Ureter (tissue), 1 donor: Measurements from ENCODE around the gene ZBTB1. TPM values are rescaled to one million over a fixed set of nuclear protein-coding genes. Genes with fewer than 3 reads are reported as not detected.
"Not testable (repeated sequence)": the region's sequence is repeated elsewhere in the genome, so short reads cannot be mapped to it uniquely, and the experiment has no call there.

ENCODE experiments used
- DNase-seq: peaks from one replicate; pipeline ENCODE4 v3.0.0-alpha.2; 2020; ENCODE audit warnings: low spot score
- total RNA-seq: library from RNA; stranded (reverse); gene quantifications from one replicate; pipeline ENCODE4 v1.2.4, GENCODE V29; 2023
- donor health status: DM: yes; HTN: yes; CAD: no.

ZBTB1 gene
- total RNA-seq, 1 donor from 2014 or later: 51.1 TPM

DNA sequence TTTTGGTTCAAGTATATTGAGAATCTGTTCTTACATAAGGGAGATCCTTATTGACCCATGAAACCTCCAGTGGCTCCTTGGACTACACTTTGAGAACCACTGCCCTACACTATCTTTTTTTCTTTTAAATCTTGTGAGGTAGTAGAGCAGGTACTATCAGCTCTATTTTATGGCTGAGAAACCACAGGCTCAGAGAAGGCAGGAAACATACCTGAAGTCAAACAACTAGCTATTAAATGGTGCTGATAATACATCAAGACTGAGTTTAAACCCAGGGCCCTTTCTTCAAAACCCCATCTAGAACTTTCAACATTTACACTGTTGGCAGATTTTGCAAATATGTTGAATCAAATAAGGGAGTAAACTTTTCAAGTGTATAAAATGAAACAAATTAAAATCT lies 7.8 kb upstream of the ZBTB1 start:
- DNase-seq: no peak

- DNase-seq: no peak
Observed at GRCh38 chr14:64500088-64500487, 4.5 kb upstream of the ZBTB1 start.

DNA sequence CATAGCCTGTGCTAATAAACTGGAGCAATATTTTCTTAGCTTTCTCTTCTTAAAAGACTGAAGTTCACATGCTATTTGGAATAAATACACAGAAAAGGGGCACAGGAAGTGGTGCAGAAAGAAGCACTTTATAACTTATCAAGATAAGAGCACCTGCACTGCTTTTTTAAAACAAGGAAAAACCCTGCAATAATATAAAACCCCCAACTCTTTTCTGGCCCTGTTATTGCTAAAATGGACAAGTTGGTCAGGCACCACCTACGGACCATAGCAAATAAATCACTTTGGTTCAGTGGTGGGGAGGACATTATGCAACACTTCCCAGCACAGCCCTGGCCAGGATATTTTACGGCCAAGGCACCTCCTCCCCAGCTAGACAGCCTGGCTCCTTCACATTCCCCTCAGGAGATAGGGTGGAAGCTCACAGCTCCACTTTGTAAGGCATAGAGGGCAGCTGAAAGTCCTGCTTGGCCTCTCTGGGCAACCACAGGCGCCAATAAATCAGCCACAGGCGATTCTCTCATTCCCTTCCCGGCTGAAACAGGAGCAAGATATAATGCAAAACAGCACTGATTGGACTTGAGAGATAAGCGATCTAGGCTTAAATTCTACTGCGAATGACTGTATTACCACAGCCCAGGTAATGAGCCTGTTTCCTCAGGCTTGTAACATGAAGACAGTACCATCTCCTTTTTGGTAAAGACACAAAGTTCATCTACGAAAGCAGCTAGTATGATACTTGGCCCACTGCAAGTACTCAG lies 3.0 kb upstream of the ZBTB1 start:
- DNase-seq: peak; percentile 68

DNA sequence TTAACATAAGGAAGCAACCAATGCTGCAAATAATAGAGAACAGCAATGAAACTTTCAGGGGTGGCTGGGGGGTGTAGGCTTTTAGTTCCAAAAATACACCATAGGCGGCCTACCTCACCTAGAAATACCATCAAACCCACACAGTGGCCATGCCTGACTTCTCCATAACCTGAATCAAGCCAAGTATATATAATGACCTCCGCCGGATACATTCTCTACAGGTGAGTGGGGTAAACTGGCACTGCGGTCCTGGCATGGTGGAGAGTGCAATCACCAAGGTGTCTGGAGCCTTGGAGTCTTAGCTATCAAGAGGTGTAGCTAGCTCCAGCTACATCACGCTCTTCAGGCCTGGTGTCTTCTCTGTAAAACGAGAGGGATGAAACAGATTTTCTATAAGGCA lies 2.1 kb upstream of the ZBTB1 start:
- DNase-seq: no peak

DNA sequence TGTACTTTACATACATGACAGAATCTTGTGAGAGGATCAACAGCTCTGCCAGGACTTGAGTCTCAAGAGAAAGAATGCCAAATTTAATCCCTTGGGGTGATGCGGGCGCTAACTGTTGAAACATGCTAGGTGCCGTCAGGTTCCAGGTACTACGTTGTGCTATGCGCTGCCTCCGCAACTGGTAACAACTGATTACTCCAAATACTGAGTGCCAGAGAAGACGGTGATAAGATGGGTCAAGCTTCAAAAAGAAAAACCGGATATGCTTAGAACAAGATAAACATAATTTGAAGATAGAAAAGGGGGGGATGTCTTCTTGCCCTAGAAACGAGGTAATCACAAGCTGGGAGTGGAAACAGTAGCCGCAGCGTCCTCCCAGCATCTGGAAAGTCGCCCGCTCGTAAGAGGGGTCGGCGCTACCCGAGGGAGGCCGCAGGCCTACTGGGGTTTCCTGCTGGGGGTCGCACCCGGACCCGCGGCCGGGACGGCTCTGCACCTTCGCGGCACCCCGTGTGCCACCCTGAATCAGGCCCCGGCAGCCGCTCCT lies 1.6 kb upstream of the ZBTB1 start:
- DNase-seq: no peak

- peak; percentile 90 for DNase-seq
Observed at GRCh38 chr14:64503434-64504309, 898 bp upstream of the ZBTB1 start, which contains the start of gene ZBTB25. Gene ZBTB25, minus strand, starts transcription at chr14:64503838. Its CDS starts 13,305 bp downstream, at chr14:64490533.

DNA sequence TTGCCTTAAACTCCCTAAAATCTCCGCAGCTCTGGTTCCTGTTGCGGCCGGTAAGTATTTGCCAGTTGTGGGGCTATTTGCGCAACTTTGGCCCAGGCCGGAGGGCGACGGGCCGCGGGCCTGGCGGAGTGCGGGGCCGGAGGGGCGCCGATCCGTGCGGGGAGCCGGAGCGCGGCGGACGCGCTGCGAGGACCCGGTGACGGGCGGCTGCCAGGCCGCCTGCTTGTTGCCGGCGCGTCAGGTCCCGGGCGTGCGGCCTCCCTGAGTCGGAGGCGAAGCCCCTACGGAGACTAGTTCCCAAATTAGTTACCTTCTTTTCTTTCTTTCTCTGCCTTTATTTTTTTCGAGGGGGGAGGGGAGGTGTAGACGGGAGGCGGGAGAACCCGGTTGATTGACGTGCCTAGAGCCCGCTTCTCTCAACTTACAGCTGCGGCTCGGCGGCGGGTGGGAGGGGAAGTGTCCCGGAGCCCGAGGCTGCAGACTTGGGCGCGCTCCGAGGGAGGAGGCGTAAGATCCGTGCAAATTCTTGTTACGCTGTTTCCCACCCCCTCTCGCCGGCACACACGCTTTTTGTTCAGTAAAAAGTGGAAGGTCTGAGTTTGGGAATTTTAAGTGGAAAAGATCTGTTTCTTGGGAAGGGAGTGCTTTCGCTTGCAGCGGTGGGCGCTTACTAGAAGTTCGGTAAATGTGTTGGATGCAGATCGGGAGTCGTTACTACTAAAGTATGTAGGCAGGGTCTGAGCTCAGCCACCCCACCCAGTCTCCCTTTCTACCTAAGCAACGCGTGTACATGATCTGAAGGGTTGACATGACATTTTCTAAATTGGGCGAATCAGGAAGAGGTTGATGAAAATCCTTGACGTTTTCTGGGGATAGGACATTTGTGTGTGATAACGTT lies 576 bp downstream of the ZBTB1 start:
- peak; percentile 92 for DNase-seq

DNA sequence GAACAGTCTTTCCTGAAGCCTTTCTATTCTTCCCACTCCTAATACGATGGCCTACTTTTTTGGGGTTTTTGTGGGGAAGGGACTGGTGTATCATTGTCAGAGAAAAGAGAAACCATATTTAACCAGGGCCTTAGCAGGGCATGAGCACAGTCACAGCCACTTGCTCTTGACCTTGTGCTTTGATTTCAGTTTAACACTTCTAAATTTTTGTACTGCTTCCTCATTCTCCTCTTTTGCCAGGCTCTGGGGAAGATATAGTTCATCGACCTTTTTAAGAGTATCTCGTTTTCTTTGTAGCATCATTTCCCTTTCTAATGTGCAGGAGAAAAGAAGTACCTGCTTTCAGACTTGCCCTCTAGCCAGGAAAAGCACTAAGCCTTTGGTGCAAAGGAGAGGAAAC lies 2.2 kb downstream of the ZBTB1 start:
- no peak for DNase-seq

- no peak for DNase-seq
Observed at GRCh38 chr14:64507376-64508156, 3.0 kb downstream of the ZBTB1 start.

- no peak for DNase-seq
Observed at GRCh38 chr14:64508215-64508776, 3.7 kb downstream of the ZBTB1 start.

- no peak for DNase-seq
Observed at GRCh38 chr14:64509036-64509435, 4.5 kb downstream of the ZBTB1 start.

GRCh38 chr14:64510825-64511671 lies 6.5 kb downstream of the ZBTB1 start:
- DNase-seq: peak; percentile 70

GRCh38 chr14:64513271-64513670 lies 8.7 kb downstream of the ZBTB1 start:
- no peak for DNase-seq

GRCh38 chr14:64515053-64515452 lies 10.5 kb downstream of the ZBTB1 start:
- no peak for DNase-seq

DNA sequence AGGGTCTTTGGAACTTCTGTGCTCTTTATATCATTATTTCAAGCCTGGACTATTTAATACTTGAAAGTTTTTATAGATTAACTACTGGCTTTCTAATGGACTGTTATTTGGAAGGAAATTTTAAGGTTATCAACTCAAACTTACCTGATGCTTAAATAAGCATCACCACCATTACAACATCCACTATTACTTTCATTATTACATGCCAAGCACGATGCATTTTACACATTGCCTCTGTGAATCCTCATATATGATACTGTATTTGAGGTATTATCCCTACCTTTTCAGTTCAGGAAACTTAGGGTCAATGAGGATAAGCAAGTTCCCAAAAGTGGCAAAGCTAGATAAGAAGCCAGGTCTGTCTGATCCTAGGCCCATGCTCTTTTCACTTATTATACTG lies 12.4 kb downstream of the ZBTB1 start:
- no peak for DNase-seq

GRCh38 chr14:64517667-64518066 lies 13.1 kb downstream of the ZBTB1 start:
- DNase-seq: not testable (repeated sequence)

- DNase-seq: no peak
Observed at GRCh38 chr14:64518229-64518628, 13.7 kb downstream of the ZBTB1 start.

- no peak for DNase-seq
Observed at GRCh38 chr14:64520699-64521098, 16.1 kb downstream of the ZBTB1 start.

DNA sequence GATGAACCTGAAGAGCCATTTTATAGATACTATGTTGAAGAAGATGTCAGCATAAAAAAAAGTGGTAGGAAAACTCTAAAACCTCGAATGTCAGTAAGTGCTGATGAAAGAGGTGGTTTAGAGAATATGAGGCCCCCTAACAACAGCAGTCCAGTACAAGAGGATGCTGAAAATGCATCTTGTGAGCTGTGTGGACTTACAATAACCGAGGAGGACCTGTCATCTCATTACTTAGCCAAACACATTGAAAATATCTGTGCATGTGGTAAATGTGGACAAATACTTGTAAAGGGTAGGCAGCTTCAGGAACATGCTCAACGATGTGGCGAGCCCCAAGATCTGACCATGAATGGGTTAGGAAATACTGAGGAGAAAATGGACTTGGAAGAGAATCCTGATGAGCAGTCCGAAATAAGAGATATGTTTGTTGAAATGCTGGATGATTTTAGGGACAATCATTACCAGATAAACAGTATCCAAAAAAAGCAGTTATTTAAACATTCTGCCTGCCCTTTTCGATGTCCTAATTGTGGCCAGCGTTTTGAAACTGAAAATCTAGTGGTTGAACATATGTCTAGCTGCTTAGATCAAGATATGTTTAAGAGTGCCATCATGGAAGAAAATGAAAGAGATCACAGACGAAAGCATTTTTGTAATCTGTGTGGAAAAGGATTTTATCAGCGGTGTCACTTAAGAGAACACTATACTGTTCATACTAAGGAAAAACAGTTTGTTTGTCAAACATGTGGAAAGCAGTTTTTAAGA lies 18.2 kb downstream of the ZBTB1 start:
- DNase-seq: no peak
